Esophagus squamous epithelium (tissue), 5 donors: ENCODE data around the gene KAT2B. TPM values are rescaled to one million over a fixed set of nuclear protein-coding genes. Genes with fewer than 3 reads are reported as not detected.
"Not testable (repeated sequence)": the region's sequence is repeated elsewhere in the genome, so short reads cannot be mapped to it uniquely, and the experiment has no call there.

Experiments
- DNase-seq: peaks from one replicate; lab custom pipeline; 2025; lab: John Stamatoyannopoulos, UW
- H3K27ac ChIP-seq, 4 donors: fragments of 200-600 bp; sonication (generic); one replicate each; pipeline ENCODE4 v1.5.1; 2016 to 2019; ENCODE audit warnings: mild to moderate bottlenecking in 1 of 4
- H3K27me3 ChIP-seq, 4 donors: fragments of 200-600 bp; sonication (generic); 1 replicate in 3 of 4; 2 replicates in 1 of 4; pipeline versions ENCODE4 v1.5.1 to v1.6.0; 2017 to 2021; ENCODE audit warnings: antibody characterized with exemption in 1 of 4
- H3K36me3 ChIP-seq, 3 donors: fragments of 200-600 bp; sonication (generic); one replicate each; pipeline ENCODE4 v1.5.1; 2016 to 2019
- H3K4me1 ChIP-seq, 3 donors: fragments of 200-600 bp; sonication (generic); one replicate each; pipeline ENCODE4 v1.5.1; 2017 to 2019
- H3K4me3 ChIP-seq, 4 donors: fragments of 200-600 bp; sonication (generic); 1 replicate in 3 of 4; 2 replicates in 1 of 4; pipeline ENCODE4 v1.5.1; 2016 to 2019; ENCODE audit warnings: mild to moderate bottlenecking in 2 of 4, moderate library complexity in 1 of 4
- H3K9me3 ChIP-seq, 3 donors: fragments of 200-600 bp; sonication (generic); one replicate each; pipeline ENCODE4 v1.5.1; 2016 to 2019
- POLR2A ChIP-seq, 4 donors: fragments of 450-650 bp; IDR thresholded peaks; one replicate each; pipeline ENCODE4 v1.6.1; 2017; ENCODE audit warnings: antibody characterized with exemption in 4 of 4, mild to moderate bottlenecking in 4 of 4, moderate library complexity in 3 of 4
- WGBS, 2 donors: methylation state at CpG; one replicate each; pipeline ENCODE4 v1.1.5; 2018; 5-methylcytosine and 5-hydroxymethylcytosine counted together
- intact Hi-C: fragments of 100-400 bp; cut with DNase I; formaldehyde crosslinking; loops from one replicate; pipeline ENCODE4 v1.15.0; 2022
- total RNA-seq, 4 donors: library from RNA; depleted of rRNA; stranded (reverse); fragments of >200 nt; gene quantifications; one replicate each; pipeline ENCODE4 v1.1.0, GENCODE V29; 2016
- TF ChIP-seq, protein P1 (sequence below), 6 experiments: fragments of 450-650 bp in 4 of 6; fragments of 200-600 bp in 2 of 6; sonication (generic) in 2 of 6; IDR thresholded peaks; one replicate each; pipeline ENCODE4 v1.5.1; 2016 to 2019; ENCODE audit warnings: antibody characterized with exemption in 6 of 6, mild to moderate bottlenecking in 4 of 6, moderate library complexity in 4 of 6
- donor health status: DM: yes; HTN: yes; CAD: no.

The KAT2B gene
- total RNA-seq, 4 donors from 2014 or later = 20.0 to 27.1 (median 23.8) TPM

DNA sequence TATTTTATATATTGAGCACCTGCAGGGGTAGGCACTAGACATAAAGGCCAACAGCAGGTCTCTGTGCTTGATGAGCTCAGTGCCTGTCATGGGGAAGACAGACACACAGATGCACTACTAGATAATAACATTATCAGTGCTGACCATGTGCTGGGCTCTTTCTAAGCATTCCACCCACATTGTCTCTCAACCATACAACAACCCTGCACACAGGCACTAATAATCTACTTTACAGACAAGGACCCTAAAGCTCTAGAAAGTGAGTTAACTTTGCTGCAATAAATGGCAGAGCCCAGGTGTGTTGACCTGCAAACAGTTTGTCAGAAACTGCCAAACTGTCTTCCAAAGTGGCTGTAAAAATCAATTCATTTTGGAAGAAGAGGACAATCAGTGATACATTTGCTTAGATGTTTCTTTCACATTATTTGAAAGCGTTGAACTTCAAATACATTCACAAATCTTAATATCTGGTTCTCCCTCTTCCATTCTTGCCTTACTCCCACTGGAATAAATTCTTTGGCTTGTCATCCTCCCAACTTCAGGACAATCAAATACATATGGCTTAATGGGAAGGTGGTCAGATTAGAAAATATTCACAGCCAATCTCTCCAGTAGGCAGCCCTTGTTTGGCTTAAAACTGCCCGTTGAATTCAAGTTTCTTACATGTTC is 17.2 kb upstream of the KAT2B start:
- H3K27ac ChIP-seq = peak overlapping the region in 3 of 4 donors; percentile 49 to 77 (median 54)
- WGBS, 2 donors = 42 to 44% methylated on average over 2 of the region's 2 CpGs
- H3K4me1 ChIP-seq = peaks cover 3 to 22% (median 15%) of the 10 kb centered on the region in 3 donors
- DNase-seq = no peak
- intact Hi-C loops = loop anchor here (10.0 kb wide), 1 partner anchor 128 kb away; no protein-coding TSS in a partner anchor
- H3K4me3 ChIP-seq = no peak overlapping the region
- TF ChIP-seq POLR2A (IDR thresholded peaks at IDR 0.05) = no peak
- TF ChIP-seq, protein P1, sequence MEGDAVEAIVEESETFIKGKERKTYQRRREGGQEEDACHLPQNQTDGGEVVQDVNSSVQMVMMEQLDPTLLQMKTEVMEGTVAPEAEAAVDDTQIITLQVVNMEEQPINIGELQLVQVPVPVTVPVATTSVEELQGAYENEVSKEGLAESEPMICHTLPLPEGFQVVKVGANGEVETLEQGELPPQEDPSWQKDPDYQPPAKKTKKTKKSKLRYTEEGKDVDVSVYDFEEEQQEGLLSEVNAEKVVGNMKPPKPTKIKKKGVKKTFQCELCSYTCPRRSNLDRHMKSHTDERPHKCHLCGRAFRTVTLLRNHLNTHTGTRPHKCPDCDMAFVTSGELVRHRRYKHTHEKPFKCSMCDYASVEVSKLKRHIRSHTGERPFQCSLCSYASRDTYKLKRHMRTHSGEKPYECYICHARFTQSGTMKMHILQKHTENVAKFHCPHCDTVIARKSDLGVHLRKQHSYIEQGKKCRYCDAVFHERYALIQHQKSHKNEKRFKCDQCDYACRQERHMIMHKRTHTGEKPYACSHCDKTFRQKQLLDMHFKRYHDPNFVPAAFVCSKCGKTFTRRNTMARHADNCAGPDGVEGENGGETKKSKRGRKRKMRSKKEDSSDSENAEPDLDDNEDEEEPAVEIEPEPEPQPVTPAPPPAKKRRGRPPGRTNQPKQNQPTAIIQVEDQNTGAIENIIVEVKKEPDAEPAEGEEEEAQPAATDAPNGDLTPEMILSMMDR (IDR thresholded peaks at IDR 0.05) = no peak
- H3K36me3 ChIP-seq = no peaks in the 10 kb centered on the region
- H3K27me3 ChIP-seq = no peaks in the 10 kb centered on the region
- no peaks in the 10 kb centered on the region for H3K9me3 ChIP-seq

DNA sequence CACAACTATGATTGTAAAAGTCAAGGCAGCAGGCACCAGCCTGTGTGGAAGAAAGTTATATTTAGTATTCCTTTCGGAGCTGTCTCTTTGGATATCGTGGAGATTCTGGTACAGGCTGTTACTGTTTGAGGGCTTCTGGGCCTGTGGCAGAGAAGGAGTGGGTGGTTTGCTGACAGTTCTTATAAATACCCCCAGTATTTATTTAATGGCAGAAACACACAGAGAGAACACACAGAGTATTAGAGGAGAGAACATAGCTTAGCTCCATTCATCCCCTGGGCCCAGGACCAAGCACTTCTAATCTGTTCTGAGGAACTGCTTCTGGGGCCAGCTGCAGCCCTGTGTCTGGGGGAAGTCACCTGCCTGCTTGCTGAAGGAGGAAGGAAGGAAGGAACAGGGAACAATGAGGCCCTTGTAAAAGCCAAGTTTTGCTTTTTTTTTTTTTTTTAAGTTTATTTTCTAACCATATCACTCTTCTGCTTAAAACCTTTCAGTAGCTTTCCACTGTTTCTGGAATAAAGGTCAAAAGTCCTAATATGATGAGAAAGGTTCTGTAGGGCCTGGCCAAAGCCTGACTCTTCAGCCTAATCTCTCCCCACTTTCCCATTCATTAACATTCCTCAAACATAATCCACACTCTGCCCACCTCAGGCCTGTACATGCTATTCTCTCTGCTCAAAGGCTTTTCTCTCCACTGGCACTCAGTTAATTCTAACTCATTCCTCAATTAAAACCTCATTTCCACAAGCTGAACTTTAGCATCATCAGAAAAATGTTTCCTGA is 16.4 kb upstream of the KAT2B start:
- intact Hi-C loops = loop anchor here (10.0 kb wide), 1 partner anchor 129 kb away; no protein-coding TSS in a partner anchor
- 58 to 67% methylated on average over 1 to 2 of the region's 2 CpGs for WGBS, 2 donors
- peak overlapping the region in 3 of 4 donors; percentile 49 to 77 (median 65) for H3K27ac ChIP-seq
- DNase-seq = no peak
- no peaks in the 10 kb centered on the region for H3K36me3 ChIP-seq
- TF ChIP-seq POLR2A (IDR thresholded peaks at IDR 0.05) = no peak
- TF ChIP-seq, protein P1 (IDR thresholded peaks at IDR 0.05) = no peak
- peaks cover 3 to 22% (median 15%) of the 10 kb centered on the region in 3 donors for H3K4me1 ChIP-seq
- H3K27me3 ChIP-seq = no peaks in the 10 kb centered on the region
- no peak overlapping the region for H3K4me3 ChIP-seq
- no peaks in the 10 kb centered on the region for H3K9me3 ChIP-seq

DNA sequence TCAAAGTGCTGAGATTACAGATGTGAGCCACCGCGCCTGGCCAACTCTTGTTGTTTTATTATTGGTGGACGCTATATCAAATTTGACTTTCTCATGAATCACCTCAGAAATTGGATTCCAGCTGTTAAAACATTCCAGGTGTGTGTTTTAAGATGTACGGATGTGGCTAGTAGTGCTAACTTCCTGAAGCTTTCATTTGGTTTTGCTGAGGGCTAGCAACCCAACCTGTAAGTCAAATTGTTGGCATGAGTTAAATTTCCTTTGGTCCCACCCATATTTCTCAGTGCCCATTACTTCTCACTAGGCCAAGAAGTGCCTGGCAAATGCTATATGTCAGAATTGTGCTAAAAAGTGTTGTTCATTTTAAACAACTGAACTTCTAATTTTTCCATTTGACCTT is 13.1 kb upstream of the KAT2B start:
- intact Hi-C loops = loop anchor here (10.0 kb wide), 1 partner anchor 132 kb away; no protein-coding TSS in a partner anchor
- no peak overlapping the region for H3K4me3 ChIP-seq
- DNase-seq = no peak
- H3K27ac ChIP-seq = no peak overlapping the region
- TF ChIP-seq, protein P1 (IDR thresholded peaks at IDR 0.05) = no peak
- TF ChIP-seq POLR2A (IDR thresholded peaks at IDR 0.05) = no peak
- WGBS, 2 donors = 78 to 94% methylated on average over 4 of the region's 4 CpGs
- peaks cover 3 to 22% (median 15%) of the 10 kb centered on the region in 3 donors for H3K4me1 ChIP-seq
- no peaks in the 10 kb centered on the region for H3K36me3 ChIP-seq
- no peaks in the 10 kb centered on the region for H3K9me3 ChIP-seq
- H3K27me3 ChIP-seq = no peaks in the 10 kb centered on the region

DNA sequence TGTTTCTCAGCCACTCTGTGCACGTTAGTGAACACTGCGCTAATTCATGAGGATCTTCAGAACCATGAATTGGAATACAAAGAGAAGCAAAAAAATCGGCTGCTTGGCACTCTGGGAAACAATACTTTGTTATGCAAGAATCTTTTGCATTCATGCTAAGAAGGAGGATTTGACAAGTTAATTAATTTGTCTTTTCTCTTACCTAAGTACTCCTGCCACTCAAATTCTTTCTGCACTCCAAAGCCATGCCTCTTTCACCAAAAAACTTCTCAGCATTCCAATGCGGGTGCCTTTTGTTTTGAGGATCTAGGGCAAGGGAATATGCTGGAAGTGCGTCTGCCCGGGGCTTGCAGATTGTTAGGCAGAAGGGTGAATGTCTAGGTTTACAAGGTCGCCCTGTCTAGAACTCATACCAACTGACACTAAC is 11.3 kb upstream of the KAT2B start:
- 74 to 84% methylated on average over 7 of the region's 7 CpGs for WGBS, 2 donors
- TF ChIP-seq POLR2A (IDR thresholded peaks at IDR 0.05) = no peak
- TF ChIP-seq, protein P1 (IDR thresholded peaks at IDR 0.05) = no peak
- Histone ChIP-seq H3K27ac (no peak overlapping the region), H3K9me3 (no peaks in the 10 kb centered on the region), H3K4me3 (no peak overlapping the region), H3K27me3 (no peaks in the 10 kb centered on the region), H3K36me3 (no peaks in the 10 kb centered on the region), H3K4me1 (peaks cover 3 to 11% (median 7%) of the 10 kb centered on the region in 3 donors)
- intact Hi-C loops = loop anchor here (10.0 kb wide), 1 partner anchor 134 kb away; no protein-coding TSS in a partner anchor
- DNase-seq = no peak

DNA sequence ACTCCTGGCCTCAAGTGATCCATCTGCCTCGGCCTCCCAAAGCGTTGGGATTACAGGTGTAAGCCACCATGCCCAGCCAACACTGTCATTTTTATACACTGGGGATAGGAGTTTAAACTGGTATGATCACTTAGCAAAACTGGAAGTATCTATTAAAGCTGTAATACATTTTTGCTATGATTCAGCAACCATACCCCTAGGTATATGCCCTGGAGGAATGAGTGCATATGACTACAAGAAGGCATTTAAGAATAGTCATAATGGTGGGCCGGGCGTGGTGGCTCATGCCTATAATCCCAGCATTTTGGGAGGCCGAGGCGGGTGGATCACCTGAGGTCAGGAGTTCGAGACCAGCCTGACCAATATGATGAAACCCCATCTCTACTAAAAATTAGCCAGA is 8.3 kb upstream of the KAT2B start:
- H3K36me3 ChIP-seq, intact Hi-C loops, H3K9me3 ChIP-seq, H3K27me3 ChIP-seq, DNase-seq, H3K4me3 ChIP-seq, H3K4me1 ChIP-seq, H3K27ac ChIP-seq: not testable (repeated sequence)
- WGBS, 2 donors = 86 to 87% methylated on average over 4 to 7 of the region's 7 CpGs
